Endothelial cell of umbilical vein (primary cell): ENCODE measurements around the gene MYOD1. TPM values are rescaled to one million over a fixed set of nuclear protein-coding genes. Genes with fewer than 3 reads are reported as not detected.

Experiments used
- BruUV-seq: library from RNA; stranded (reverse); fragments of 400-500 nt; replicated peaks from 2 replicates; lab custom pipeline; 2021; lab: Mats Ljungman, UMichigan
- CTCF ChIA-PET: fragments of 300-600, 350-600 bp; sonication (Branson Sonifier 250); formaldehyde crosslinking; loops from one replicate; lab custom pipeline; 2021; ENCODE audit warnings: antibody characterized with exemption, inconsistent platforms; lab: Charles Lee
- POLR2A ChIA-PET: fragments of 300-600, 350-600 bp; sonication (Branson Sonifier 250); formaldehyde crosslinking; loops from one replicate; lab custom pipeline; 2021; ENCODE audit warnings: antibody characterized with exemption, inconsistent platforms; lab: Charles Lee
- DNase-seq: peaks from one replicate; pipeline ENCODE4 v3.0.0-alpha.2; 2011; ENCODE audit warnings: low read depth, low spot score
- FAIRE-seq: peaks from 2 replicates; lab custom pipeline; 2011; peaks lifted over from hg19 to GRCh38; lab: Jason Lieb, UNC
- H2AFZ ChIP-seq: 2 replicates; pipeline ENCODE4 v1.6.0; 2012; ENCODE audit warnings: low read depth, low read length, control low read depth, inconsistent platforms
- H3K27ac ChIP-seq: 2 replicates; pipeline ENCODE4 v1.5.1; 2011; ENCODE audit warnings: low read depth, mild to moderate bottlenecking, control low read depth, low read length, moderate library complexity; ENCODE audit not compliant: insufficient read depth
- H3K27me3 ChIP-seq, 2 experiments: 2 replicates each; pipeline versions ENCODE4 v1.6.0 to v1.6.1; 2011; ENCODE audit warnings: low read length in 2 of 2, mixed read lengths in 1 of 2; ENCODE audit not compliant: control insufficient read depth in 2 of 2, insufficient read depth in 2 of 2
- H3K36me3 ChIP-seq, 2 experiments: 2 replicates in 1 of 2; 3 replicates in 1 of 2; pipeline ENCODE4 v1.5.1; 2011; ENCODE audit warnings: low read length in 2 of 2, mild to moderate bottlenecking in 1 of 2, moderate library complexity in 1 of 2; ENCODE audit not compliant: control insufficient read depth in 2 of 2, insufficient read depth in 2 of 2; ENCODE audit errors: extremely low read depth in 1 of 2
- H3K4me1 ChIP-seq: 3 replicates; pipeline ENCODE4 v1.5.1; 2011; ENCODE audit warnings: mild to moderate bottlenecking, low read length; ENCODE audit not compliant: control insufficient read depth, insufficient read depth; ENCODE audit errors: extremely low read depth
- H3K4me2 ChIP-seq: 2 replicates; pipeline ENCODE4 v1.6.1; 2011; ENCODE audit warnings: low read length, control low read depth, mixed read lengths; ENCODE audit not compliant: insufficient read depth
- H3K4me3 ChIP-seq, 3 experiments: fragments of 200-600 bp in 1 of 3; sonication (generic), shearing (Covaris generic) in 1 of 3; replicated peaks in 1 of 3; 2 replicates each; pipeline ENCODE4 v1.5.1; 2011 to 2016; ENCODE audit warnings: control low read depth in 3 of 3, low read length in 3 of 3, mild to moderate bottlenecking in 2 of 3, inconsistent platforms in 1 of 3, low read depth in 1 of 3, moderate library complexity in 1 of 3; ENCODE audit not compliant: insufficient read depth in 1 of 3
- H3K79me2 ChIP-seq: 2 replicates; pipeline ENCODE4 v1.6.0; 2012; ENCODE audit warnings: low read length, inconsistent platforms; ENCODE audit not compliant: control insufficient read depth, insufficient read depth
- H3K9ac ChIP-seq: replicated peaks from 2 replicates; pipeline ENCODE3; 2011; ENCODE audit warnings: low read length, control low read depth; ENCODE audit not compliant: insufficient read depth; ENCODE audit errors: extremely low read depth
- H3K9me1 ChIP-seq: replicated peaks from 3 replicates; pipeline ENCODE4 v1.6.0; 2011; ENCODE audit warnings: mild to moderate bottlenecking, low read length; ENCODE audit not compliant: control insufficient read depth, insufficient read depth; ENCODE audit errors: extremely low read depth
- H3K9me3 ChIP-seq: replicated peaks from 2 replicates; pipeline ENCODE4 v1.5.1; 2012; ENCODE audit warnings: low read length, inconsistent platforms; ENCODE audit not compliant: control insufficient read depth, insufficient read depth
- H4K20me1 ChIP-seq: replicated peaks from 2 replicates; pipeline ENCODE3; 2011; ENCODE audit warnings: mild to moderate bottlenecking, low read length; ENCODE audit not compliant: control insufficient read depth, insufficient read depth; ENCODE audit errors: extremely low read depth
- CTCF ChIP-seq, 2 donors: IDR thresholded peaks; 1 replicate in 1 of 2; 2 replicates in 1 of 2; pipeline ENCODE4 v1.5.1; 2011; ENCODE audit warnings: low read length in 2 of 2, mild to moderate bottlenecking in 2 of 2, moderate library complexity in 2 of 2, control low read depth in 1 of 2, inconsistent platforms in 1 of 2, low read depth in 1 of 2; ENCODE audit not compliant: insufficient read depth in 1 of 2; ENCODE audit errors: extremely low read depth in 1 of 2
- EZH2 ChIP-seq: IDR thresholded peaks from 2 replicates; pipeline ENCODE4 v1.6.1; 2012; ENCODE audit warnings: borderline replicate concordance, low read depth, mild to moderate bottlenecking, moderate library complexity, low read length, inconsistent platforms; ENCODE audit not compliant: severe bottlenecking
- FOS ChIP-seq: IDR thresholded peaks from 2 replicates; pipeline ENCODE4 v1.6.1; 2011; ENCODE audit warnings: mild to moderate bottlenecking, low read length, moderate library complexity, borderline replicate concordance; ENCODE audit not compliant: insufficient read depth
- GATA2 ChIP-seq: IDR thresholded peaks from 2 replicates; pipeline ENCODE4 v1.7.0; 2011; ENCODE audit warnings: low read depth, mild to moderate bottlenecking, moderate library complexity, mixed read lengths, low read length; ENCODE audit not compliant: insufficient read length, insufficient read depth
- JUN ChIP-seq: IDR thresholded peaks from 2 replicates; pipeline ENCODE4 v1.6.1; 2011; ENCODE audit warnings: borderline replicate concordance, low read depth; ENCODE audit not compliant: insufficient read length, insufficient read depth
- MAX ChIP-seq: IDR thresholded peaks from 2 replicates; pipeline ENCODE4 v1.6.1; 2011; ENCODE audit not compliant: insufficient read depth, insufficient read length
- MYC ChIP-seq: IDR thresholded peaks from one replicate; pipeline ENCODE4 v1.6.1; 2011; ENCODE audit warnings: mild to moderate bottlenecking, low read depth, low read length
- POLR2A ChIP-seq: IDR thresholded peaks from 2 replicates; pipeline ENCODE4 v1.6.1; 2012; ENCODE audit warnings: low read depth, mild to moderate bottlenecking, control low read depth, low read length
- POLR2AphosphoS5 ChIP-seq: IDR thresholded peaks from 2 replicates; pipeline ENCODE4 v1.6.1; 2012; ENCODE audit warnings: low read depth, mild to moderate bottlenecking, control low read depth, low read length, moderate library complexity; ENCODE audit not compliant: insufficient read depth
- dilution Hi-C: fragments of 300-500 bp; cut with MboI; formaldehyde crosslinking; loops from one replicate; pipeline ENCODE4 v1.15.0; 2019; ENCODE audit warnings: low sequenced_read_pairs; ENCODE audit not compliant: extremely low pct_ligation_motif_present
- intact Hi-C: fragments of 100-400 bp; cut with micrococcal nuclease; formaldehyde crosslinking; loops from one replicate; pipeline ENCODE4 v1.10.0; 2022
- polyA plus RNA-seq, 4 experiments: library from polyadenylated mRNA; depleted of rRNA in 3 of 4; stranded (reverse) in 3 of 4; unstranded in 1 of 4; fragments of >200 nt; gene quantifications; 2 replicates each; pipeline versions ENCODE4 v1.2.1 to v1.2.3, GENCODE V29; 2011 to 2012; ENCODE audit warnings: missing spikeins in 1 of 4
- total RNA-seq: library from RNA; stranded (reverse); gene quantifications from 2 replicates; pipeline ENCODE4 v1.2.3, GENCODE V29; 2021

MYOD1 gene
- total and polyA plus RNA-seq, 2 donors (not counting 3 experiments of a cell fraction or from before 2014, with no cell fraction given) = not detected

GRCh38 chr11:17744151-17744940 is 25.0 kb downstream of the MYOD1 start:
- Histone ChIP-seq H3K79me2 (no peaks in the 10 kb centered on the region), H2AFZ (no peak overlapping the region), H3K4me1 (no peaks in the 10 kb centered on the region), H3K9me1 (no peaks in the 10 kb centered on the region), H4K20me1 (no peaks in the 10 kb centered on the region), H3K36me3 (no peaks in the 10 kb centered on the region), H3K27ac (no peak overlapping the region), H3K4me2 (no peak overlapping the region), H3K27me3 (peaks cover 2 to 7% of the 10 kb centered on the region in 2 experiments), H3K9me3 (no peaks in the 10 kb centered on the region), H3K4me3 (no peak overlapping the region), H3K9ac (no peak overlapping the region)
- TF ChIP-seq GATA2 (no peak), EZH2 (no peak), MAX (no peak), FOS (no peak), CTCF (IDR thresholded peaks at IDR 0.05; ENCODE audit: extremely low read depth in 1 of 2, insufficient read depth in 1 of 2, low read depth in 1 of 2, low read length in 2 of 2) (no peak), JUN (no peak), POLR2AphosphoS5 (no peak), MYC (no peak), POLR2A (no peak)
- no peak for DNase-seq
- dilution Hi-C loops (no loop called here), intact Hi-C loops (no loop called here)
- FAIRE-seq = no peak
- POLR2A ChIA-PET = no interaction called here
- BruUV-seq = no TSS peak
- CTCF ChIA-PET = interaction anchor here (1.9 kb wide), 1 partner anchor 13 kb away, joined by 12 read pairs; no protein-coding TSS in a partner anchor
